Activated naive CD4-positive, alpha-beta T cell treated with anti-CD3 and anti-CD28 coated beads for 36 hours (primary cell): ENCODE results near the gene SBK1. TPM values are rescaled to one million over a fixed set of nuclear protein-coding genes. Genes with fewer than 3 reads are reported as not detected.

Experiments
- CTCF ChIA-PET: fragments of 350-600 bp; sonication (Branson Sonifier 250); formaldehyde crosslinking; loops from one replicate; lab custom pipeline; 2021; ENCODE audit warnings: antibody characterized with exemption; lab: Charles Lee
- DNase-seq: peaks from one replicate; pipeline ENCODE4 v3.0.0-alpha.2; 2020
- H3K27ac Mint-ChIP-seq: one replicate; pipeline ENCODE4 v1.8.0; 2021; ENCODE audit warnings: mild to moderate bottlenecking, mixed read lengths
- H3K27me3 Mint-ChIP-seq: one replicate; pipeline ENCODE4 v1.8.0; 2021; ENCODE audit warnings: low read depth, mixed read lengths
- H3K36me3 Mint-ChIP-seq: one replicate; pipeline ENCODE4 v1.8.0; 2021; ENCODE audit warnings: low read depth, mixed read lengths
- H3K4me1 Mint-ChIP-seq: one replicate; pipeline ENCODE4 v1.8.0; 2021; ENCODE audit warnings: low read depth, mixed read lengths
- H3K4me3 Mint-ChIP-seq: one replicate; pipeline ENCODE4 v1.8.0; 2021; ENCODE audit warnings: mild to moderate bottlenecking, moderate library complexity, mixed read lengths
- H3K9me3 Mint-ChIP-seq: one replicate; pipeline ENCODE4 v1.8.0; 2021; ENCODE audit warnings: mixed read lengths
- intact Hi-C: fragments of 100-400 bp; cut with micrococcal nuclease; formaldehyde crosslinking; loops from one replicate; pipeline ENCODE4 v1.15.1; 2023
- total RNA-seq, 2 experiments: library from RNA; stranded (reverse); gene quantifications; one replicate each; pipeline ENCODE4 v1.2.3, GENCODE V29; 2021

SBK1 gene
- total RNA-seq, 2 experiments from 2014 or later = 2.8 to 3.4 TPM

DNA sequence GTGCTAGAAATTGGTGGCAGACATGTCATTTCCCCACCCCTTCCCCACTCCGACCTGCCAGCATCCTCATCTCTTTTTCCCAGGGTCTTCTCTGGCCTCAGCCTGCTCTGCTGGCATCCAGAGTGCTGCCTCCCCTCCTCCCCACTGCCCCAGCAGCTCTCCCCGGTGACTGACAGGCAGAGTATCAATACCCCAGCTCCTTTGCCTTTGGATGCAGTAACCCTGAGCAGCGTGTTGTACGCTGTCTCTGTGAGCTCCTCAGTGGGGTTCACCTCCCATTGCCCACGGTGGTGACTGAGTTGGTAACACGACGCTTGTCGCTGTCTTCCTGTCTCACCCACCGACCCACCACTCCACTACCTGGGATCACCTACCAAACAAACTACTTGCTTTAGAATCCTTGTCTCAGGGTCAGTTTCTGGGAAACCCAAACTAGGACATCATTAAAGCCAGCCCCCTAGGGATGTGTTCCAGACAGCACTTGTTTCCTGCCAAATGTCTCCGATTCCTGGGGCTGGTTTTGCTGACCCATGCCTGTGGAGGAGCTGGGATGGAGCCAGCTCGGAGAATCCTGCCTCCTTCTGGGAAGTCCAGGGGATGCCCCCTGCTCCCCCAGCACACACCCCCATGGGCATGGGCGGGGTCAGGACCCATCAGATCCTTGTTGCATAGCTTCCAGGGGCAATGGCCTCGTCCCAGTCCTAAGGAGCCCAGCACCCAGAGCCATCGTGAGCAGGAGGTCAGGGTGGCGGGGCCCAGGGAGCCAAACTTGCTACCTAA lies 8.3 kb upstream of the SBK1 start:
- intact Hi-C loops = no loop called here
- Mint-ChIP-seq H3K9me3 (no peaks in the 10 kb centered on the region), H3K4me1 (peaks cover 8% of the 10 kb centered on the region), H3K27me3 (no peaks in the 10 kb centered on the region), H3K27ac (no peak overlapping the region), H3K4me3 (no peak overlapping the region), H3K36me3 (no peaks in the 10 kb centered on the region)
- CTCF ChIA-PET = interaction anchor here (0.5 to 8.7 kb wide), 2 partner anchors 31 to 1369 kb away, joined by 3 to 164 read pairs; no protein-coding TSS in a partner anchor
- no peak for DNase-seq

DNA sequence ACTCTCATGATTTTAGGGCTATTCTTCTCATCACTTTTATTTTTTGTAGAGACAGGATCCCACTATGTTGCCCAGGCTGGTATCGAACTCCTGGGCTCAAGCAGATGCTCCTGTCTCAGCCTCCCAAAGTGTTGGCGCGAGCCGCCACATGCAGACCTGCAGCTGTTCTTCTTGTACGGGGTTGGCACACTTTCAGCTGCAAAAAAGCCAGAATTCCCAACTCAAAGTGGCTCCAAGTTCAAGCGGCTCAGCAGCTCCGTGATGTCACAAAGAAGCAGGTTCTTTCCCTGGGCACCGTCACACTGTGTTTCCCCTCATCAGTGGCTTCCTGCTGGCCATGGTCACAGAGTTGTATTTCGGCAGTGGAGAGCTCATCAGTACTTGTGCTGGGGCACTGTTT lies 6.7 kb upstream of the SBK1 start:
- Mint-ChIP-seq H3K27ac (no peak overlapping the region), H3K4me3 (no peak overlapping the region), H3K27me3 (no peaks in the 10 kb centered on the region), H3K36me3 (no peaks in the 10 kb centered on the region), H3K4me1 (peaks cover 10% of the 10 kb centered on the region), H3K9me3 (no peaks in the 10 kb centered on the region)
- no peak for DNase-seq
- intact Hi-C loops = no loop called here
- CTCF ChIA-PET = interaction anchor here (1.0 kb wide), 1 partner anchor 31 kb away, joined by 5 read pairs; no protein-coding TSS in a partner anchor

DNA sequence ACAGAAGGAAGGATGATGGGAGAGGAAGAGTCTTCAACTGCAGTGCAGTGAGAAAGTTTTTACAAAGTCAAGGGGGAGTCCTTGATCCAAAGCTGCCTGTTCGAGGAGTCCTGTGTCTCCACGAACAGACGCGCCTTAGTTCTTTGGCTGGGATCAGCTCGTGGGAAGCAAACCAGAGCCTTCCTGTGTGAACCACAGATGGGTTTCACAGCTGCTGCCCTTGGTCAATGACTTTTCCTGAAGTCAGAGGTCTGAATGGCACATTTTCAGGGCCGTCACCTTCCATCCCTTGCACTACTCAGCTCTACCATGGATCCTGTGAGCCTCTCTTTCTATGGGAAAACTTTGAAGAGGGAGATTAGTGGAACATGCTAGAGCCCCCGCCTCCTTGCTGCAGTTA lies 4.2 kb upstream of the SBK1 start:
- DNase-seq = no peak
- intact Hi-C loops = no loop called here
- CTCF ChIA-PET = interaction anchor here (1.0 to 1.6 kb wide), 3 partner anchors 29 to 33 kb away, joined by 3 to 7 read pairs (median 3); no protein-coding TSS in a partner anchor
- Mint-ChIP-seq H3K36me3 (no peaks in the 10 kb centered on the region), H3K27ac (no peak overlapping the region), H3K4me1 (peaks cover 20% of the 10 kb centered on the region), H3K27me3 (no peaks in the 10 kb centered on the region), H3K4me3 (no peak overlapping the region), H3K9me3 (no peaks in the 10 kb centered on the region)

DNA sequence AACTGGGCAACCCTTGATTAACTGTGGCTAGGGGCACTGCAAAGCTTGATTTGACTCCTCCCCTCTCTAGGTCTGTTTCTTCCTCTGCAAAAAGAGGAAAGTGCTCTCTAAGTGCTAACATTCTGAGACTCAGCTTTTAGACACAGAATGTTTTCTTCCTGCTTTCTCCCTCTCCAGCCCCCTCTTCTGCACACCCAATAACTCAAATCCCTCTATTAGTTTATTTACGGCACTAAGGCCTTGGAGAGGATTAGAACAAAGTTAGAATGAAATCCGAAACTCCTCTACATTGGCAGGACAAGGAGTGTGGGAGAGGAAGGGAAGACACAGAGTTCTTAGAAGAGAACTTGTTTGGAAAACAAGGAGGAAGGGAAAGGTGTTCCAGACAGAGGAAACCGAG lies 3.3 kb upstream of the SBK1 start:
- intact Hi-C loops = no loop called here
- H3K9me3 Mint-ChIP-seq = no peaks in the 10 kb centered on the region
- H3K4me3 Mint-ChIP-seq = no peak overlapping the region
- H3K27ac Mint-ChIP-seq = no peak overlapping the region
- CTCF ChIA-PET = interaction anchor here (1.0 to 1.2 kb wide), 3 partner anchors 28 to 32 kb away, joined by 3 to 4 read pairs (median 3); no protein-coding TSS in a partner anchor
- H3K36me3 Mint-ChIP-seq = no peaks in the 10 kb centered on the region
- DNase-seq = no peak
- no peaks in the 10 kb centered on the region for H3K27me3 Mint-ChIP-seq
- H3K4me1 Mint-ChIP-seq = peaks cover 26% of the 10 kb centered on the region

DNA sequence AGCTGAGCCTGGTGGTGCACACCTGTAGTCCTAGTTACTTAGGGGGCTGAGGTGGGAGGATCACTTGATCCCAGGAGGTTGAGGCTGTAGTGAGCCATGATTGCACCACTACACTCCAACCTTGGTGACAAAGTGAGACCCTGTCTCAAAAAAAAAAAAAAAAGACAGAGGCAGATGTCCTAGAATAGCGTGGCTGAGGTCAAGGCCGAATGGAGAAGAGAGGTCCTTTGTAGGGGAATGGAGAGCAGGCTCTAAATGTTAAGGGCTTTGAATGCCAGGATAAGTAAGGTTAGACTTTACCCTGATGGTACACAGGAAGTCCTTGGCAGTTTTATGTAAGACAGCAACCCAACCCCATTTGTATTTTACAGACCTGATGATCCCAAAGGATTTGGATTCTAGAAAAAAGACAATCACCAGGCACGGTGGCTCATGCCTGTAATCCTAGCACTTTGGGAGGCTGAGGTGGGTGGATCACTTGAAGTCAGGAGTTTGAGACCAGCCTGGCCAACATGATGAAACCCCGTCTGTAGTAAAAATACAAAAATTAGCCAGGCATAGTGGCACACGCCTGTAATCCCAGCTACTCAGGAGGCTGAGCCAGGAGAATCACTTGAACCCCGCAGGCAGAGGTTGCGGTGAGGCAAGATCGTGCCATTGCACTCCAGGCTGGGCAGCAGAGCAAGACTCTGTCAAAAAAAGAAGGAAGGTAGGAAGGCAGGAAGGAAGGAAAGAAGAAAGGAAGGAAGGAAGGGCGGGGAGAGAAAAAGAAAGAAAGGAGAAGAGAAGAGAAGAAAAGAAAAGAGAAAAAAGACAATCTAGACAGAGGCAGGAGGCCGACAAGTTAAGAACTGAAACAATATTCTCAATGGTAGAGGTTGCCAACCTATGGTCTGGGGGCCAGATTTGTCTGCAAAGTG lies 2.1 kb upstream of the SBK1 start:
- Mint-ChIP-seq H3K9me3 (no peaks in the 10 kb centered on the region), H3K27ac (no peak overlapping the region), H3K4me3 (peak overlapping the region; percentile 60), H3K36me3 (no peaks in the 10 kb centered on the region), H3K27me3 (no peaks in the 10 kb centered on the region), H3K4me1 (peaks cover 37% of the 10 kb centered on the region)
- intact Hi-C loops = loop anchor here (5.0 kb wide), 1 partner anchor 532 kb away; the partner anchor contains the start of gene ATXN2L
- DNase-seq = no peak
- CTCF ChIA-PET = interaction anchor here (1.1 to 1.2 kb wide), 2 partner anchors 12 to 27 kb away, joined by 3 to 4 read pairs; no protein-coding TSS in a partner anchor

DNA sequence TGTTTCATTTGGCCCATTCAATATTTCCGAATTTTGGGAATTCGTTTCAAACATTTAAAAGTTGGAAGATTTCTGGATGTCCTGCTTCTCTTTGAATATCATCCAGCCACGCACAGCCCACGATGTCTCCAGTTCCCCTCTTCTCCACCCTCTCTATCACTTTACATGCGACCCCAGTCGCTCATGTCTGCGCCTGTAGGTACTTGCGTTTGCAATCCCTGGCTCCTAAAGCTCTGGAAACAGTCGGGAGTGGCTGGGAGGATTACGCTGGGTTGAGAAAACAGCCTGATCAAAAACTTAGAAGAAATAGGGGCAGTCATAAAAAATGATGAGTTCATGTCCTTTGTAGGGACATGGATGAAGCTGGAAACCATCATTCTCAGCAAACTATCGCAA lies 1.5 kb upstream of the SBK1 start:
- Mint-ChIP-seq H3K27ac (no peak overlapping the region), H3K36me3 (no peaks in the 10 kb centered on the region), H3K9me3 (no peaks in the 10 kb centered on the region), H3K27me3 (no peaks in the 10 kb centered on the region), H3K4me1 (peaks cover 42% of the 10 kb centered on the region), H3K4me3 (peak overlapping the region; percentile 60)
- CTCF ChIA-PET = interaction anchor here (0.7 to 4.0 kb wide), 3 partner anchors 9 to 26 kb away, joined by 3 to 24 read pairs (median 7); no protein-coding TSS in a partner anchor
- intact Hi-C loops = loop anchor here (5.0 kb wide), 1 partner anchor 531 kb away; the partner anchor contains the start of gene ATXN2L
- no peak for DNase-seq

DNA sequence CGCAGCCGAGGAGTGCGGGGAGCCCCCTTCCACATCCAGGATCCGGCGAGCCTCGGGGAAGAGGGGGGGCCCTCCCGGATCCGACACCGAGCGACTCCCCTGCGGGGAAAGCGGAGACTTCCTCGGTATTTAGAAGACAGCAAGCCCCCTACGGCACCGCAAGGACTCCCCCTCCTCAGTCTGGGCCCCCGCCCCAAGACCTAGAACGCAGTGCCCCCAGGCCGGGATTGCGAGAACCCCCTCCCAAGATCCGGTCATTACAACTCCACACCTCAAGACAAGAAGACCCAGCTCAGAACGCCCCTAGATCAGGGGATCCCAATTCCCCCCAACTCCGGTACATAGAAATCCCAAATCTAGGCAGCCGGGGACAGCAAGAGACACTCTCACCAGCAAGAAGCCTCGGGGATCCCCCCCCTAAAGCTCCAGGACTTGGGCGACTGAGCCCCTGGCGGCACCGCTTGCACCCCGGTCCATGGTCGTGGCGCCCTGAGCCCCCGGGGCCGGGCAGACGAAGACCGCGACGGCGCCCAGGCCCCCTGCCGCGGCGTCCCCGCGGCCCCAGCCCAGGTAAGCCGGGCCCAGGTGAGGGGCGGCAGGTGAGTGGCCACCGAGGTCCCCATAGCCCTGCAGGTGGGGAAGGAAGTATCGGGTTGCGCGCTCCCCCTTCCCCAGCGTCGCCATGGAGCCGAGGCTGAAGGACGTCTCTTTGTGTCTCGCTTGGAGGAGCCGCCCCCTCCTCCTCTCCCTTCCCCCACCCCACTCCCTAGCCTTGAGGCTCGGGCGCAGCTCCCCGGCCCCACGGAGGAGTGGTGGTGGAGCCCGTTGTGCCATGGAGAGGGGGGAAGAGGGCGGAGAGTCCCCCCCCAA lies 641 bp downstream of the SBK1 start:
- Mint-ChIP-seq H3K27ac (no peak overlapping the region), H3K4me1 (peaks cover 56% of the 10 kb centered on the region), H3K4me3 (peak overlapping the region; percentile 80), H3K36me3 (no peaks in the 10 kb centered on the region), H3K9me3 (no peaks in the 10 kb centered on the region), H3K27me3 (no peaks in the 10 kb centered on the region)
- intact Hi-C loops = loop anchor here (2.0 to 5.0 kb wide), 3 partner anchors 16 to 529 kb away; partner anchors contain the start of gene ATXN2L
- CTCF ChIA-PET = interaction anchor here (0.5 to 4.0 kb wide), 4 partner anchors 15 to 76 kb away, joined by 3 to 24 read pairs (median 6); no protein-coding TSS in a partner anchor
- DNase-seq = peak; percentile 44

DNA sequence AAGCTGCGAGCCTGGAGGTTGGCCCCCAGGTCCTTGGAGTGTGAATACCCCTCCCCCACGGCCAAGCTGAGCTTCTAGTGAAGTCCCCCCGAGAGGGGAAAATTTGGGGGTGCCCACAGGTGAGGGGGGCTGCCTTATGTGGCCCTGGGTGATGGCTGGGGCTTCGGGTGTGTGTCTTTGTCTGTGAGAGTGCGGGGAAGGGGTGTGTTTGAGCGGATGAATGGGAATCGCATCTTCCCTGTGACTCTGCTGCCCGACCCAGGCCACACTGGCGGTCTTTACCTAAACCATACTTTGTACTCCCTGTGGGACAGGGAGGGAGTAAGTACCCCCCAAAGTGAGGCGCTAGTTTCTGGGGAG lies 1.3 kb downstream of the SBK1 start:
- intact Hi-C loops = loop anchor here (2.0 to 5.0 kb wide), 3 partner anchors 17 to 529 kb away; partner anchors contain the start of gene ATXN2L
- Mint-ChIP-seq H3K9me3 (no peaks in the 10 kb centered on the region), H3K27me3 (no peaks in the 10 kb centered on the region), H3K4me3 (peak overlapping the region; percentile 67), H3K27ac (no peak overlapping the region), H3K36me3 (no peaks in the 10 kb centered on the region), H3K4me1 (peaks cover 62% of the 10 kb centered on the region)
- DNase-seq = no peak
- CTCF ChIA-PET = interaction anchor here (1.0 to 4.0 kb wide), 3 partner anchors 16 to 23 kb away, joined by 4 to 24 read pairs (median 10); no protein-coding TSS in a partner anchor

DNA sequence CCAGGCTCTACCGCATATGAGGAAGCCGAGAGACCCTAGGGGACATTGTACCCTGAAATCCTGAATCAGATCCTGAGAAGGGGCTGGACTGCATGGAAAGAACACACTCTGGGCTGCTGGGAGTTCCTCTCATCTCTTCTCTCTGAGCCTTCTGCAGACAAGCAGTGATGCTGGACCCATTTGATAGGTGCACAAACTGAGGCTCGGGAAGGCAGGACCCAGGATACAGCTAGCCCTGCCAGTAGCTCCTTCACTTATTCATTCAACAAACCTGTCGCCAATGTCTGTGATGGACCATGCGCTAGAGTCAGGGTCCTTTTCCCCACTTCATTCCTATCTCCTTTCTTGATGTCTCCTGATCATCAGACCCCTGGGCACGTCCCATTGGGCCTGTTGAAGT lies 1.9 kb downstream of the SBK1 start:
- no peak overlapping the region for H3K27ac Mint-ChIP-seq
- H3K4me3 Mint-ChIP-seq = peak overlapping the region; percentile 67
- intact Hi-C loops = loop anchor here (5.0 kb wide), 1 partner anchor 528 kb away; the partner anchor contains the start of gene ATXN2L
- H3K4me1 Mint-ChIP-seq = peaks cover 63% of the 10 kb centered on the region
- no peak for DNase-seq
- CTCF ChIA-PET = interaction anchor here (1.0 to 4.0 kb wide), 3 partner anchors 16 to 22 kb away, joined by 4 to 24 read pairs (median 10); no protein-coding TSS in a partner anchor
- no peaks in the 10 kb centered on the region for H3K27me3 Mint-ChIP-seq
- no peaks in the 10 kb centered on the region for H3K9me3 Mint-ChIP-seq
- no peaks in the 10 kb centered on the region for H3K36me3 Mint-ChIP-seq

DNA sequence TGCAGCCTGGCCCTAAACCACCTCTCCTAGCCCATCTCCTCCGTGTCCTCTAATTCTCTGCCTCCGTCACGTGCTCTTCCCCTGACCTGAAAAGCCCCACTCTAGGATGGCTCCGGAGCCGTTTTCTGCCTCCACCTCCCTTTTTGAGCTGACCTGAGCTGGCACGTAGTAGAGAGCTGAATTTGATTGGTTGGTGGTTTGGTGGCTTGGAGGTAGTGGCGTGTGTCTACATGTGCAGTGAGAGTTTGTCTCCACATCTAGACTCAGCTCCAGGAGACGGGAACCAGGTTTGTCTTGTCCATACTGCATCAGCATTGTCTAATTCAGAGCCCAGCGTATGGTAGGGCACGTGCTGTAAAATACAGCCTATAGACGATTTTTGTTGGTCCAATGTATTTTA lies 3.0 kb downstream of the SBK1 start:
- H3K27ac Mint-ChIP-seq = no peak overlapping the region
- H3K4me1 Mint-ChIP-seq = peaks cover 66% of the 10 kb centered on the region
- H3K36me3 Mint-ChIP-seq = no peaks in the 10 kb centered on the region
- H3K4me3 Mint-ChIP-seq = no peak overlapping the region
- H3K9me3 Mint-ChIP-seq = no peaks in the 10 kb centered on the region
- no peak for DNase-seq
- H3K27me3 Mint-ChIP-seq = no peaks in the 10 kb centered on the region
- intact Hi-C loops = loop anchor here (1.0 kb wide), 1 partner anchor 15 kb away; no protein-coding TSS in a partner anchor
- CTCF ChIA-PET = interaction anchor here (1.1 to 3.0 kb wide), 3 partner anchors 18 to 26 kb away, joined by 3 to 15 read pairs (median 6); no protein-coding TSS in a partner anchor

DNA sequence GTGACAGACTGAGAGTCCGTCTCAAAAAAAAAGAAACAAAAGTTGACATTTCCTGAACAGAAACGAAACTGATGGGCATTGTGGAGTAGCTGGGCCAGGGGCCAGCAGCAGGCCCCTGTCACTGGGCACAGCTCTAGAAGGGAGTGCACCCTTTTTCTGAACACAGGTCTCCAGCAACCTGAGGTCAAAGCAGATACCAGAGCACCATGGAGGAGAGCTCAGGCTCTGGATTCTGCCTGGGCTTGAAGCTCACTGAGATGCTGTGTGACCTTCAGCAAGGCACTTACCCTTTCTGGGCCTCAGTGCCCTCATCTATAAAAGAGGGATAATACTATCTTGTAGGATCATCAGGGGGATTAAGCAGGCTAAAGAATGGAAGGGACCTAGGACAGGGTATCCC lies 5.0 kb downstream of the SBK1 start:
- H3K9me3 Mint-ChIP-seq = no peaks in the 10 kb centered on the region
- peaks cover 57% of the 10 kb centered on the region for H3K4me1 Mint-ChIP-seq
- no peaks in the 10 kb centered on the region for H3K27me3 Mint-ChIP-seq
- intact Hi-C loops = no loop called here
- no peak overlapping the region for H3K4me3 Mint-ChIP-seq
- no peaks in the 10 kb centered on the region for H3K36me3 Mint-ChIP-seq
- CTCF ChIA-PET = interaction anchor here (1.0 to 3.0 kb wide), 2 partner anchors 20 to 25 kb away, joined by 3 to 15 read pairs; no protein-coding TSS in a partner anchor
- H3K27ac Mint-ChIP-seq = no peak overlapping the region
- no peak for DNase-seq
